BE2C (cell line): Measurements from ENCODE around the gene TFPT.

ENCODE experiments used
- DNase-seq: peaks from one replicate; pipeline ENCODE4 v3.0.0-alpha.2; 2020
- H3K27me3 ChIP-seq: fragments of 250-450 bp; sonication (Bioruptor Pico); 2 replicates; pipeline ENCODE4 v1.5.1; 2020; ENCODE audit warnings: mild to moderate bottlenecking
- H3K36me3 ChIP-seq: fragments of 250-450 bp; sonication (Bioruptor Pico); 2 replicates; pipeline ENCODE4 v1.5.1; 2020; ENCODE audit warnings: mild to moderate bottlenecking
- H3K4me1 ChIP-seq: fragments of 250-450 bp; sonication (Bioruptor Pico); 2 replicates; pipeline ENCODE4 v1.5.1; 2020
- H3K4me3 ChIP-seq: 2 replicates; pipeline ENCODE4 v1.5.1; 2011; ENCODE audit warnings: low read depth, low read length
- H3K9me3 ChIP-seq: fragments of 250-450 bp; sonication (Bioruptor Pico); 2 replicates; pipeline ENCODE4 v1.5.1; 2020
- TF ChIP-seq, protein P1 (sequence below): IDR thresholded peaks from 2 replicates; pipeline ENCODE4 v1.5.1; 2012; ENCODE audit warnings: mild to moderate bottlenecking, low read depth, low read length

TFPT gene

GRCh38 chr19:54162241-54162805 lies 46.9 kb upstream of the TFPT start:
- peak overlapping the region; percentile 29; the same call in 1 of the 2 replicates for H3K4me3 ChIP-seq
- TF ChIP-seq, protein P1, sequence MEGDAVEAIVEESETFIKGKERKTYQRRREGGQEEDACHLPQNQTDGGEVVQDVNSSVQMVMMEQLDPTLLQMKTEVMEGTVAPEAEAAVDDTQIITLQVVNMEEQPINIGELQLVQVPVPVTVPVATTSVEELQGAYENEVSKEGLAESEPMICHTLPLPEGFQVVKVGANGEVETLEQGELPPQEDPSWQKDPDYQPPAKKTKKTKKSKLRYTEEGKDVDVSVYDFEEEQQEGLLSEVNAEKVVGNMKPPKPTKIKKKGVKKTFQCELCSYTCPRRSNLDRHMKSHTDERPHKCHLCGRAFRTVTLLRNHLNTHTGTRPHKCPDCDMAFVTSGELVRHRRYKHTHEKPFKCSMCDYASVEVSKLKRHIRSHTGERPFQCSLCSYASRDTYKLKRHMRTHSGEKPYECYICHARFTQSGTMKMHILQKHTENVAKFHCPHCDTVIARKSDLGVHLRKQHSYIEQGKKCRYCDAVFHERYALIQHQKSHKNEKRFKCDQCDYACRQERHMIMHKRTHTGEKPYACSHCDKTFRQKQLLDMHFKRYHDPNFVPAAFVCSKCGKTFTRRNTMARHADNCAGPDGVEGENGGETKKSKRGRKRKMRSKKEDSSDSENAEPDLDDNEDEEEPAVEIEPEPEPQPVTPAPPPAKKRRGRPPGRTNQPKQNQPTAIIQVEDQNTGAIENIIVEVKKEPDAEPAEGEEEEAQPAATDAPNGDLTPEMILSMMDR, result no peak
- H3K27me3 ChIP-seq, result no peaks in the 10 kb centered on the region
- H3K36me3 ChIP-seq, result peaks cover 8% of the 10 kb centered on the region
- peak; percentile 82 for DNase-seq
- H3K9me3 ChIP-seq, result no peaks in the 10 kb centered on the region
- H3K4me1 ChIP-seq, result no peaks in the 10 kb centered on the region

DNA sequence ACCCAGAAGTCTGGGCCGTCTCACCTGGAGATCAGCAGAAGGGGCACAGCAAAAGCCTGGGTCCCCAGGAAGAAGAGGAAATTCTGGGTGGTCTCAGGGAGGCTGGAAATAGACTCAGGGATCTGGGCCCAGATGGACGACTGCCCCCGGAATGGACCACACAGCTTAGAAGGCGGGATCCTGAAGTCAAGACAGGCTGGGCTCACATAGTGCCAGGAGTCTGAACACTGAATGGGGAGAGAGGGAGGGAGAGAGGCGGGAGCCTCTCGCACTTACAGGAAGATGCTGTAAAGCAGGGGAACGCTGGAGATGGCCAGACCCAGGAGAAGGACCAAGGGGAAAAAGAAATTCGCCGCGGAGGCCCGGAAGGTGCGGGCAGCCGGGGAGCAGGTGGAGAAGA lies 45.4 kb upstream of the TFPT start:
- H3K36me3 ChIP-seq, result peaks cover 23% of the 10 kb centered on the region
- no peaks in the 10 kb centered on the region for H3K27me3 ChIP-seq
- TF ChIP-seq, protein P1, result no peak
- no peaks in the 10 kb centered on the region for H3K4me1 ChIP-seq
- peak overlapping the region; percentile 86 for H3K4me3 ChIP-seq
- H3K9me3 ChIP-seq, result no peaks in the 10 kb centered on the region
- no peak for DNase-seq

- peak overlapping the region; percentile 86 for H3K4me3 ChIP-seq
- H3K27me3 ChIP-seq, result no peaks in the 10 kb centered on the region
- H3K9me3 ChIP-seq, result no peaks in the 10 kb centered on the region
- peaks cover 28% of the 10 kb centered on the region for H3K36me3 ChIP-seq
- H3K4me1 ChIP-seq, result no peaks in the 10 kb centered on the region
- TF ChIP-seq, protein P1, result no peak
- DNase-seq, result no peak
Observed at GRCh38 chr19:54160182-54160811, 44.8 kb upstream of the TFPT start.

GRCh38 chr19:54159352-54160181 lies 44.1 kb upstream of the TFPT start, which contains the start of gene LENG1:
TSS of gene LENG1 (minus strand) at chr19:54159721. CDS start at chr19:54159695, 26 bp downstream.
- peak; percentile 99 for DNase-seq
- Histone ChIP-seq H3K27me3 (no peaks in the 10 kb centered on the region), H3K4me1 (no peaks in the 10 kb centered on the region), H3K36me3 (peaks cover 36% of the 10 kb centered on the region), H3K4me3 (peak within 1 kb of the TSS; percentile 86), H3K9me3 (no peaks in the 10 kb centered on the region)
- TF ChIP-seq, protein P1, result peak; percentile 7; the same call in 1 of the 2 replicates

DNA sequence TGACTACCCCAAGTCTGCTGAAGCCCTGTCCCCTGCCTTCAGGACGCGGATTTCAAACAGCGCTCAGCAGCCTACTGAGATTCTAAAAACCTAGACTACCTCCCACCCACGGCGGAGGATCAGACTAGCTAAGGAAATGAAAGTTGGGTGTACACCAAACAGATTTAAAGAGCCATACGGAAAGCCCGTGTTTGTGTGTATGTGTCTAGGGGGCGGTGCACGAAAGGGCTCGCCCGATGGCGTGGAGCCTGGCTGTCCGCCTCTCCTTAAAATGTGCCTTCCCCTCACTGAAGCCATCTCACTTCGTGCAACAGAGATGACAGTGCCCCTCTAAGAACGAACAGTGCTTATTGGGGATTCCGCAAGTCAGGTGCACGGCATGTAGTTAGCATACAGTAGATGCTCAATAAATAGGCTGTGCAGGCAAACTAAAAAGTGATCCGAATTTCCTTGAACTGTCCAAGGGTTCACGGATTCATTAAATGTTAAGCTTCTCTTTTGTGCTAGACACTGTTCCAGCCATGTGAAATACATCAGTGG lies 43.4 kb upstream of the TFPT start:
- Histone ChIP-seq H3K9me3 (no peaks in the 10 kb centered on the region), H3K27me3 (no peaks in the 10 kb centered on the region), H3K36me3 (peaks cover 41% of the 10 kb centered on the region), H3K4me3 (peak overlapping the region; percentile 84), H3K4me1 (no peaks in the 10 kb centered on the region)
- DNase-seq, result no peak
- TF ChIP-seq, protein P1, result no peak
